H1 (cell line): ENCODE results near the gene TBPL2. TPM values are rescaled to one million over a fixed set of nuclear protein-coding genes. Genes with fewer than 3 reads are reported as not detected.

Source experiments
- CHD2 ChIP-seq: IDR thresholded peaks from 2 replicates; pipeline ENCODE4 v1.6.1; 2012; ENCODE audit warnings: low read length, improper control_type of control experiment
- EGR1 ChIP-seq: IDR thresholded peaks from 2 replicates; pipeline ENCODE4 v1.6.1; 2011; ENCODE audit warnings: low read depth, low read length, borderline replicate concordance
- HDAC6 ChIP-seq: IDR thresholded peaks from one replicate; pipeline ENCODE4 v1.7.1; 2012; ENCODE audit warnings: low read depth, mild to moderate bottlenecking, inconsistent platforms, low read length, moderate library complexity
- KDM1A ChIP-seq: fragments of 200-600, 300-600 bp; sonication (generic); IDR thresholded peaks from 2 replicates; pipeline ENCODE4 v1.7.1; 2016; ENCODE audit warnings: mild to moderate bottlenecking, low read length, borderline replicate concordance
- YY1 ChIP-seq: IDR thresholded peaks from 2 replicates; pipeline ENCODE4 v1.6.1; 2011; ENCODE audit warnings: low read depth, mild to moderate bottlenecking, low read length
- polyA plus RNA-seq, 7 experiments: library from polyadenylated mRNA; depleted of rRNA in 3 of 7; stranded (reverse) in 5 of 7; unstranded in 2 of 7; fragments of >200 nt in 5 of 7; fragments of 200-250 nt in 2 of 7; gene quantifications; 1 replicate in 5 of 7; 2 replicates in 1 of 7; 4 replicates in 1 of 7; pipeline versions ENCODE4 v1.2.1 to v1.2.3, GENCODE V29; 2011 to 2013; ENCODE audit warnings: missing spikeins in 2 of 7, mixed read lengths in 2 of 7
- total RNA-seq: library from RNA; stranded (reverse); fragmentation: NEBNext Ultra II Directional; extraction: Animal tissue kit (Norgen Biotek cat#: 25700); gene quantifications from 2 replicates; pipeline ENCODE4 v1.2.1, GENCODE V29; 2021

Gene TBPL2
- total and polyA plus RNA-seq, 2 of the 8 experiments (the other 6 are each of a cell fraction or from before 2014, with no cell fraction given) = 0.03 TPM; not detected in 1

- TF ChIP-seq HDAC6 = no peak
- no peak for TF ChIP-seq YY1
- TF ChIP-seq CHD2 = no peak
- no peak for TF ChIP-seq EGR1
- no peak for TF ChIP-seq KDM1A
- TF ChIP-seq, all 59 proteins: peak for 0
These were observed 68.0 kb downstream of the TBPL2 start (continued) for GRCh38 chr14:55372423-55372822.
